ENCODE data around the gene IMMP2L.

DNA sequence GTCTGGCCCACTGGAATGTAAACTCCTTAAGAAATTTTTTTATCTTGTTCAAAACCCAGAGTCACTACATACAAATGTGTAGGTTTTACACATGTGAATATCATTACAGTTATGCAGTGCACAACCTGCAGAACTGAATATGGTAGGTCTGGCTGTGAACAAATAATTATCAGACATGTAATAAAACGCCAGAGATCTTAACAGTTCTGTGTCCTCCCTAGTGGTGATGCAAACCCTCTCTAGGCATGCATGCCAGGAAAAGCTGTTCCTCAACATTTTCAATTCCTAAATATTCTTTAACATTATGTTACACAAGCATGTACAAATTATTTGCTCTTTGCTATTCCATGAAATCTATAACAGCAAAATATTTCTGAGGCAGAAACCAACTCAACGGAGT lies 124.6 kb downstream of the IMMP2L start:
- TF ChIP-seq CTCF (IDR thresholded peaks at IDR 0.05) (no peak), POLR2A (IDR thresholded peaks at IDR 0.05) (no peak)

All from body of pancreas (tissue), 4 donors.